ENCODE results near the gene PTPRN2. TPM values are rescaled to one million over a fixed set of nuclear protein-coding genes. Genes with fewer than 3 reads are reported as not detected.

PTPRN2 gene
- total and polyA plus RNA-seq, 4 experiments from 2014 or later = 1.7 to 2.6 (median 1.9) TPM

- no peaks in the 10 kb centered on the region for H3K9me3 ChIP-seq (ENCODE audit: control insufficient read depth in 1 of 2, low read length in 2 of 2)
- intact Hi-C loops (cut with micrococcal nuclease) = no loop called here
- no peaks in the 10 kb centered on the region for H3K36me3 ChIP-seq (ENCODE audit: insufficient read depth, low read length)
- H3K4me1 ChIP-seq (ENCODE audit: insufficient read depth, low read length) = no peaks in the 10 kb centered on the region
- no peak overlapping the region for H3K27ac ChIP-seq (ENCODE audit: low read depth, low read length)
- H3K27ac Mint-ChIP-seq = no peak overlapping the region
- ChIA-PET POLR2A (ENCODE audit: partially characterized antibody) (no interaction called here), CTCF (ENCODE audit: partially characterized antibody) (no interaction called here)
- H3K4me3 ChIP-seq (ENCODE audit: low read length in 2 of 2) = no peak overlapping the region
- H3K27me3 ChIP-seq (ENCODE audit: insufficient read depth, low read length) = no peaks in the 10 kb centered on the region
- DNase-seq = no peak
- peaks cover 0 to 7% (median 2%) of the 10 kb centered on the region in 8 donors for H3K9me3 Mint-ChIP-seq
- H3K4me3 Mint-ChIP-seq = no peak overlapping the region
- H3K4me1 Mint-ChIP-seq = no peaks in the 10 kb centered on the region
- H3K36me3 Mint-ChIP-seq = no peaks in the 10 kb centered on the region
- H3K27me3 Mint-ChIP-seq = no peaks in the 10 kb centered on the region
Measured at GRCh38 chr7:158188676-158189075, 398.9 kb downstream of the PTPRN2 start.

- CTCF ChIA-PET (ENCODE audit: partially characterized antibody) = no interaction called here
- peaks cover 0 to 7% (median 3%) of the 10 kb centered on the region in 8 donors for H3K9me3 Mint-ChIP-seq
- no peaks in the 10 kb centered on the region for H3K4me1 ChIP-seq (ENCODE audit: insufficient read depth, low read length)
- no peaks in the 10 kb centered on the region for H3K9me3 ChIP-seq (ENCODE audit: control insufficient read depth in 1 of 2, low read length in 2 of 2)
- H3K27ac ChIP-seq (ENCODE audit: low read depth, low read length) = no peak overlapping the region
- no peak overlapping the region for H3K4me3 ChIP-seq (ENCODE audit: low read length in 2 of 2)
- H3K27ac Mint-ChIP-seq = no peak overlapping the region
- H3K36me3 ChIP-seq (ENCODE audit: insufficient read depth, low read length) = no peaks in the 10 kb centered on the region
- H3K36me3 Mint-ChIP-seq = no peaks in the 10 kb centered on the region
- intact Hi-C loops (cut with micrococcal nuclease) = no loop called here
- no peak overlapping the region for H3K4me3 Mint-ChIP-seq
- no peaks in the 10 kb centered on the region for H3K27me3 ChIP-seq (ENCODE audit: insufficient read depth, low read length)
- POLR2A ChIA-PET (ENCODE audit: partially characterized antibody) = no interaction called here
- no peaks in the 10 kb centered on the region for H3K27me3 Mint-ChIP-seq
- H3K4me1 Mint-ChIP-seq = no peaks in the 10 kb centered on the region
- no peak for DNase-seq
Measured at GRCh38 chr7:158187694-158187994, 400.0 kb downstream of the PTPRN2 start.

- Histone ChIP-seq H3K4me1 (ENCODE audit: insufficient read depth, low read length) (no peaks in the 10 kb centered on the region), H3K27me3 (ENCODE audit: insufficient read depth, low read length) (no peaks in the 10 kb centered on the region), H3K4me3 (ENCODE audit: low read length in 2 of 2) (no peak overlapping the region), H3K27ac (ENCODE audit: low read depth, low read length) (no peak overlapping the region), H3K9me3 (ENCODE audit: control insufficient read depth in 1 of 2, low read length in 2 of 2) (no peaks in the 10 kb centered on the region), H3K36me3 (ENCODE audit: insufficient read depth, low read length) (no peaks in the 10 kb centered on the region)
- intact Hi-C loops (cut with micrococcal nuclease) = no loop called here
- ChIA-PET POLR2A (ENCODE audit: partially characterized antibody) (no interaction called here), CTCF (ENCODE audit: partially characterized antibody) (interaction anchor here (0.8 kb wide), 1 partner anchor 89 kb away, joined by 3 read pairs; no protein-coding TSS in a partner anchor)
- Mint-ChIP-seq H3K9me3 (peaks cover 0 to 7% (median 4%) of the 10 kb centered on the region in 8 donors), H3K4me1 (no peaks in the 10 kb centered on the region), H3K36me3 (no peaks in the 10 kb centered on the region), H3K27me3 (no peaks in the 10 kb centered on the region), H3K27ac (no peak overlapping the region), H3K4me3 (no peak overlapping the region)
- no peak for DNase-seq
Measured at GRCh38 chr7:158186864-158187693, 400.5 kb downstream of the PTPRN2 start.

- Mint-ChIP-seq H3K4me1 (no peaks in the 10 kb centered on the region), H3K27me3 (no peaks in the 10 kb centered on the region), H3K9me3 (peaks cover 0 to 7% (median 4%) of the 10 kb centered on the region in 8 donors), H3K4me3 (no peak overlapping the region), H3K27ac (no peak overlapping the region), H3K36me3 (no peaks in the 10 kb centered on the region)
- Histone ChIP-seq H3K27ac (ENCODE audit: low read depth, low read length) (no peak overlapping the region), H3K4me3 (ENCODE audit: low read length in 2 of 2) (no peak overlapping the region), H3K27me3 (ENCODE audit: insufficient read depth, low read length) (no peaks in the 10 kb centered on the region), H3K4me1 (ENCODE audit: insufficient read depth, low read length) (no peaks in the 10 kb centered on the region), H3K9me3 (ENCODE audit: control insufficient read depth in 1 of 2, low read length in 2 of 2) (no peaks in the 10 kb centered on the region), H3K36me3 (ENCODE audit: insufficient read depth, low read length) (no peaks in the 10 kb centered on the region)
- intact Hi-C loops (cut with micrococcal nuclease) = no loop called here
- DNase-seq = no peak
- ChIA-PET POLR2A (ENCODE audit: partially characterized antibody) (no interaction called here), CTCF (ENCODE audit: partially characterized antibody) (interaction anchor here (0.8 kb wide), 1 partner anchor 90 kb away, joined by 3 read pairs; no protein-coding TSS in a partner anchor)
Measured at GRCh38 chr7:158186406-158186805, 401.2 kb downstream of the PTPRN2 start.

- Histone ChIP-seq H3K36me3 (ENCODE audit: insufficient read depth, low read length) (no peaks in the 10 kb centered on the region), H3K4me1 (ENCODE audit: insufficient read depth, low read length) (no peaks in the 10 kb centered on the region), H3K9me3 (ENCODE audit: control insufficient read depth in 1 of 2, low read length in 2 of 2) (no peaks in the 10 kb centered on the region), H3K27ac (ENCODE audit: low read depth, low read length) (no peak overlapping the region), H3K4me3 (ENCODE audit: low read length in 2 of 2) (no peak overlapping the region), H3K27me3 (ENCODE audit: insufficient read depth, low read length) (no peaks in the 10 kb centered on the region)
- DNase-seq = no peak
- no peaks in the 10 kb centered on the region for H3K4me1 Mint-ChIP-seq
- H3K36me3 Mint-ChIP-seq = no peaks in the 10 kb centered on the region
- no peak overlapping the region for H3K27ac Mint-ChIP-seq
- ChIA-PET POLR2A (ENCODE audit: partially characterized antibody) (no interaction called here), CTCF (ENCODE audit: partially characterized antibody) (no interaction called here)
- no peak overlapping the region for H3K4me3 Mint-ChIP-seq
- no peaks in the 10 kb centered on the region for H3K27me3 Mint-ChIP-seq
- peaks cover 0 to 7% (median 4%) of the 10 kb centered on the region in 8 donors for H3K9me3 Mint-ChIP-seq
- intact Hi-C loops (cut with micrococcal nuclease) = no loop called here
Measured at GRCh38 chr7:158185653-158186052, 402.0 kb downstream of the PTPRN2 start.

GRCh38 chr7:158183431-158183830, 404.2 kb downstream of the PTPRN2 start:
- Histone ChIP-seq H3K4me1 (ENCODE audit: insufficient read depth, low read length) (no peaks in the 10 kb centered on the region), H3K4me3 (ENCODE audit: low read length in 2 of 2) (no peak overlapping the region), H3K27ac (ENCODE audit: low read depth, low read length) (no peak overlapping the region), H3K9me3 (ENCODE audit: control insufficient read depth in 1 of 2, low read length in 2 of 2) (no peaks in the 10 kb centered on the region), H3K36me3 (ENCODE audit: insufficient read depth, low read length) (no peaks in the 10 kb centered on the region), H3K27me3 (ENCODE audit: insufficient read depth, low read length) (no peaks in the 10 kb centered on the region)
- Mint-ChIP-seq H3K27me3 (no peaks in the 10 kb centered on the region), H3K9me3 (peaks cover 0 to 8% (median 5%) of the 10 kb centered on the region in 8 donors), H3K36me3 (no peaks in the 10 kb centered on the region), H3K4me1 (no peaks in the 10 kb centered on the region), H3K27ac (no peak overlapping the region), H3K4me3 (no peak overlapping the region)
- ChIA-PET POLR2A (ENCODE audit: partially characterized antibody) (no interaction called here), CTCF (ENCODE audit: partially characterized antibody) (no interaction called here)
- intact Hi-C loops (cut with micrococcal nuclease) = no loop called here
- DNase-seq = no peak

- Histone ChIP-seq H3K4me1 (ENCODE audit: insufficient read depth, low read length) (no peaks in the 10 kb centered on the region), H3K4me3 (ENCODE audit: low read length in 2 of 2) (no peak overlapping the region), H3K9me3 (ENCODE audit: control insufficient read depth in 1 of 2, low read length in 2 of 2) (no peaks in the 10 kb centered on the region), H3K27me3 (ENCODE audit: insufficient read depth, low read length) (no peaks in the 10 kb centered on the region), H3K36me3 (ENCODE audit: insufficient read depth, low read length) (no peaks in the 10 kb centered on the region), H3K27ac (ENCODE audit: low read depth, low read length) (no peak overlapping the region)
- Mint-ChIP-seq H3K36me3 (no peaks in the 10 kb centered on the region), H3K9me3 (peaks cover 5 to 39% (median 22%) of the 10 kb centered on the region in 8 donors), H3K4me1 (no peaks in the 10 kb centered on the region), H3K27me3 (peaks cover 1 to 2% of the 10 kb centered on the region in 2 donors), H3K27ac (no peak overlapping the region), H3K4me3 (no peak overlapping the region)
- ChIA-PET POLR2A (ENCODE audit: partially characterized antibody) (no interaction called here), CTCF (ENCODE audit: partially characterized antibody) (no interaction called here)
- intact Hi-C loops (cut with micrococcal nuclease) = no loop called here
- no peak for DNase-seq
Measured at GRCh38 chr7:158176561-158177173, 411.0 kb downstream of the PTPRN2 start.

All from CD4-positive, alpha-beta memory T cell (primary cell).